ENCODE data around the gene MIA3.

Gene MIA3

DNA sequence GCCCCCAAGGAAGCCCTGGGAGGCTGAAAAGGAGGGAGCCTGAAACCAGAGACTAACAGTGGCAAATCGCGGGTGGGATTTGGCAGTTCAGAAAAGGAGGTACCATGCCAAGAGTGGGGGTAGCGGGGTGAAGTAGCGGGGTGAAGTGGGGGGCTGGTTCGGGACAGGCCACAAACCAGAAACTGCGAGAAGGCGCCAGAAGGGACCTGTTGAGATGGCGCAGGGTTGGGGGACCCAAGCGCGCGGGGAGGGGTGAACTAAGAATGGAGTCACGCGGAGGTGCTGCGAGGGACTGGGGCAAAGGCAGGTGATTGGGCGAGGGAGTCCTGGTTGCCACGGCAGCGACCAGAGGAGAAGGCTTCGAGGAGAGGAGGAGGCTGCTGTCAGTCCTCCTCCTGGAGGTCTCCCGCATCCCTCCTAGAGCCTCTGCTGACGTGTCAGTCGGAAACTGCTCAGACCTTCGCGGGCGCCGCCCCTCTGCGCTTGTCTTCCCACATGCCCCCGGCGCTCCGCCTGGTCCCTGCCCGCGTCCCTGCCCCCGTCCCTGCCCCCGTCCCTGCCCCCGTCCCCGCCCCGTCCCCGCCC is 438 bp upstream of the MIA3 start:
- DNase-seq (ENCODE audit: low read depth in 2 of 3, low spot score in 1 of 3), result peak; percentile 64 to 85 (median 81)

- peak in 1 of 3 donors; percentile 6 for DNase-seq (ENCODE audit: low read depth in 2 of 3, low spot score in 1 of 3)
Measured at GRCh38 chr1:222618880-222619596, 1.1 kb downstream of the MIA3 start.

DNA sequence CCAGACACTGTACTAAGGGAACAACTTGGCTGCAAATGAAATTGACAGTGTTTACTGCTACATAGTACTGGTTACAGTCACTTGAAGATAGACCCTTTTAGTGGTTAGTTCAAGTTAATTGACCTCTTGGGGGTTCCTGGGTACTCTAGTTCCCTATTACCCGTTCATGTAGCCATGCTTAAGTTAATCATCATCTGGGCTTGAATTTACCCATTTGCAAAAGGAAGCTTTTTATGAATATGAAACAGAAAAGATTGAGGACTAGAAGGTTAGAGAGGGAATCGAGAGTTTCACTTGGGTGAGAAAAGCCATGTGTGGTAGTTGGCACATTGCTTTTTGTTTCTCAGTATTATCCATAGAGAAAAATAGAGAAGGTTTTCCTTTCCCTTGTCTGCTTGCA is 2.7 kb downstream of the MIA3 start:
- no peak for DNase-seq (ENCODE audit: low read depth in 2 of 3, low spot score in 1 of 3)

DNA sequence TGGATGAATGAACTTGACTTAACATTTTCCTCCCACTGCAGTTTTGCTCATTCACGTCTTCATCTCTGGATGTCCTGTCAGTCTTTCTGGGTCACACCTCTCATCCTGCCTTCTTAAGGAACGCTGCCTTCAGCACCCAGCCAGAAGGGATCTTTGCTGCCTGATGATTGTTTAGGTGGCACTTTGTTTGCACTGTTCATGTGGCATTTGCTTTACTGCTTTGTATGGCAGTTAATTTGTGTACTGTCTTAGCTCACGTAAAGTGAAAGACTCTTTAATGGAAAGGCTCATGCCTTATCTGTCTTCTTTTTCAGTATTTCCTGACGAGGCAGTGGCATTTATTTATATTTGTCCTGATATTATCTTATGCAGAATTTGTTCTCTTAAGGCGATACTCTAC is 4.9 kb downstream of the MIA3 start:
- DNase-seq (ENCODE audit: low read depth in 2 of 3, low spot score in 1 of 3), result no peak

- DNase-seq (ENCODE audit: low read depth in 2 of 3, low spot score in 1 of 3), result no peak
Measured at GRCh38 chr1:222623458-222623857, 5.6 kb downstream of the MIA3 start.

GRCh38 chr1:222624214-222624613 is 6.3 kb downstream of the MIA3 start:
- no peak for DNase-seq (ENCODE audit: low read depth in 2 of 3, low spot score in 1 of 3)

GRCh38 chr1:222627232-222627631 is 9.3 kb downstream of the MIA3 start:
- no peak for DNase-seq (ENCODE audit: low read depth in 2 of 3, low spot score in 1 of 3)

DNA sequence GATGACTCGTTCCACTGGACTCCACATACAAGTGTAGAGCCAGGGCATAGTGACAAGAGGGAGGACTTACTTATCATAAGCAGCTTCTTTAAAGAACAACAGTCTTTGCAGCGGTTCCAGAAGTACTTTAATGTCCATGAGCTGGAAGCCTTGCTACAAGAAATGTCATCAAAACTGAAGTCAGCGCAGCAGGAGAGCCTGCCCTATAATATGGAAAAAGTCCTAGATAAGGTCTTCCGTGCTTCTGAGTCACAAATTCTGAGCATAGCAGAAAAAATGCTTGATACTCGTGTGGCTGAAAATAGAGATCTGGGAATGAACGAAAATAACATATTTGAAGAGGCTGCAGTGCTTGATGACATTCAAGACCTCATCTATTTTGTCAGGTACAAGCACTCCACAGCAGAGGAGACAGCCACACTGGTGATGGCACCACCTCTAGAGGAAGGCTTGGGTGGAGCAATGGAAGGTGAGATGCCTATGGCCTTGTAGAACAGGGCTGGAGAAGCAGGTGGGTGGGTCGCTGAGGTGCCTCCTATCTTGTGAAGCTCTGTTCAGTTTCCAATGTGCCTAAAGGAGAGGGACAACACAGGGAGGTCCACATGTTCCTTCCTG is 12.1 kb downstream of the MIA3 start:
- DNase-seq (ENCODE audit: low read depth in 2 of 3, low spot score in 1 of 3), result no peak

DNA sequence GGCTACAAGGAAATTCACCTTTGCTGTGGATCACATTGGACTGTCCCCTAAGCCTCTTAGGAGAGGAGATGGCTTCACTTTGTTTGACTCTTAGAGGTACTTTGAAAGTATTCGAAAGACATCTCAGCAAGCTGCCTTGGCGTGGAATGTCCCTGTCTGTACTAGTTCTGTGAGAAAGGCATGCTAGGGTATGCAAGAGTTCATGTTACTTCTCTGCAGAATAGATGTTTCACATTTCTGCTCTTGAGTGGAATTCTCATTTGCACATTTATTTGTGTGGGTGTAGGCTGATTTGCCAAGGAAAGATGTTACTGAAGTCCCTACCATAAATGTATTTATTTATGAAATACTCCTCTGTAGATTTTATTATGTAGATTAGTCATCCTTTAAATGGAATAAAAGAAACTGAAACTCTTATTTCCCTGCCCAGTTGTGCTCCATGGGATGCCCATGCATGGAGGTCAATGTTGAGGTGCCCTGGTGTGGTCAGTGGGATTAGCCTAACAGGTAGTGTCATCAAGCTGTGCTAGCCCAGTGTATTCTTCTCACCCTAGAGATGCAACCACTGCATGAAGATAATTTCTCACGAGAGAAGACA is 13.8 kb downstream of the MIA3 start:
- DNase-seq (ENCODE audit: low read depth in 2 of 3, low spot score in 1 of 3), result no peak

GRCh38 chr1:222632749-222633148 is 14.9 kb downstream of the MIA3 start:
- DNase-seq (ENCODE audit: low read depth in 2 of 3, low spot score in 1 of 3), result no peak

- peak in 2 of 3 donors; percentile 49 to 85 for DNase-seq (ENCODE audit: low read depth in 2 of 3, low spot score in 1 of 3)
Measured at GRCh38 chr1:222634180-222635013, 16.5 kb downstream of the MIA3 start.

DNA sequence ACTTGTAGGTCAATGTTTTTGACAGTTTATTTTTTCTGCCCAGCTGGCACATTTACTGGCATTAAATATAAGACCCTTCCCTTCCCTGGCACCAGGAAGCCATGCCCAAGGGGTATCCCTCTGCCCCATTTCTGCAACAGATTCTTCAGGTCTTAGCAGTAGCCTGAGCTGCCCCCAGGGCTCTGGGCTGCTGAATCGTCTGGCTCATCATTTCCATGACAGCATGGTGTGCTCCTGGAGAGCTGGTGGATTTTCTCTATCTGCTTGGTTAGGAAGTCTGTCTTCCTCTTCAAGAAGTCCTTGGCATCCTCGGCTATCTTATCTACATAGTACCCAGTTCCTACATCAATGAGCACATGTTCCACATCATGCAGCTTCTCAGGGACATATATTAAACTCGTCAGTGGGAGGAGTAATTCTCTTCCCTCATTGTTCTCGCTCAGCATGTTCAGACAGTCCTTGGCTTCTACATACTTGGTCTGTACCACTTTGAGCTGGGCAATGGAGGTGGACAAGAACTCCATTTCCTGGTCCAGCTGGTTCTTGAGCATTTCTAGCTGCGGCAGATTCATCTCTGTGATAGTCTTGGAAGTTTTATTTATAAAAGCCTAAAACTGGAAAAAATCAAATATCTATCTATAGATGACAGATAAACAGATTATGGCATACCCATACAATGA is 23.5 kb downstream of the MIA3 start:
- no peak for DNase-seq (ENCODE audit: low read depth in 2 of 3, low spot score in 1 of 3)

GRCh38 chr1:222642468-222642867 is 24.6 kb downstream of the MIA3 start:
- DNase-seq (ENCODE audit: low read depth in 2 of 3, low spot score in 1 of 3), result no peak

GRCh38 chr1:222643606-222643937 is 25.7 kb downstream of the MIA3 start:
- DNase-seq (ENCODE audit: low read depth in 2 of 3, low spot score in 1 of 3), result peak in 2 of 3 donors; percentile 15 to 21

- peak; percentile 95 to 98 (median 96) for DNase-seq (ENCODE audit: low read depth in 2 of 3, low spot score in 1 of 3)
Measured at GRCh38 chr1:222643938-222644635, 26.2 kb downstream of the MIA3 start.

DNA sequence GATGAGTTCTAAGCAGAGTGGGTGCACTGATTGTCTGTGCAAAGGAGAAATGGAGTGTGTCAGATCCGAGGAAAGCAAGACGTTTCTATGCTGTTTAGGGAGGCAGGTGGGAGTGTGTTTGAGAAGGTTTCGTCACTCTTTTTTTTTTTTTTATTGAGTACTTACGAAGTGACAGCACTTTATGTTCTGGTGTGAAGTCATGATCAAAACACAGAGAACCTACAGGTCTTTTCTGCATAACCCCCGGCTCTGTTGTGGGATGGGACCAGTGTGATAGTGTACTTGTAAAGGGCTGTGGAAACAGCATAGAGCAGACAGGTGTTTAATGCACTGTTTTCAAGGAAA is 26.7 kb downstream of the MIA3 start:
- no peak for DNase-seq (ENCODE audit: low read depth in 2 of 3, low spot score in 1 of 3)

DNA sequence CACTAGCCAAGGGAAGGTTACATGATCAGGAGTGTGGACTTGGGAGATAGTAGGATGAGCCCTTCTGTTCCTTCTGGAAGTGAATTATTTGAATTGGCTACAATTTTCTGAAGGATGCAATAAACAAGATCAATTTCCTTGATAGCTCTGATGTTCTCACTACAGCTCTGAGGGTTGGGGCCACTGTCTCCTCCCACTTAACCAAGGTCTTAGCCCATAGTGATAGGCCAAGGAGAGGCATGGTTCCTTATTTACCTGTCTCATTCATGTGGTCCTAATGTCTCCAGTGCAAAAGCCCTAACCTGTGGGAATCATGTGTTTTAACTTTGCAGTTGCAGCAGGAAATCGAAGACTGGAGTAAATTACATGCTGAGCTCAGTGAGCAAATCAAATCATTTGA is 34.8 kb downstream of the MIA3 start:
- no peak for DNase-seq (ENCODE audit: low read depth in 2 of 3, low spot score in 1 of 3)

DNA sequence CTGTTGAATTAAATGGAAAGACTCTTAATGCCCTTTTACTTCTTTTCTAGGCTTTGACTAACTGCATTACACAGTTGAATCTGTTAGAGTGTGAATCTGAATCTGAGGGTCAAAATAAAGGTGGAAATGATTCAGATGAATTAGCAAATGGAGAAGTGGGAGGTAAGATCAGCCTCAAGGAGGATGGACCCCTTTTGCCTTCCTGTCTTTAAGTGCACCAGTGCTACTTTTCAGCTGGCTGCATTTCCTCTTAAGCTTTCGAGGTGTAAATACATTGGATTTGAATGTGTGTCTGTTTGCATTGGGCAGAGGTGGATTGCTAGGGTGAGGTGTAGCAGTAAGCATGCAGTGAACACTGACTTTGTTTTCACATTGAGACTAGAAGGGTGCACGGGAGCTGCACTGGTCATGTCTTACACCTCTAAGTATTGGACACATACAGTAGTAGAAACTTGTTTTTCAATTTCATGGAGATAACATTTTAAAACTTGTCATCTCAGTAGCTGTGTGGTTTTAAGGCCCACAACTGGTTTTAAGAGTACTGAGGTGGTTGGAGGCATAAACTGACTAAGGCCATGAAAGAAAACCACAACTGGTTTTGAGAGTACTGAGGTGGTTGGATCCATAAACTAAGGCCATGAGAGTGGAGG is 35.4 kb downstream of the MIA3 start:
- no peak for DNase-seq (ENCODE audit: low read depth in 2 of 3, low spot score in 1 of 3)

DNA sequence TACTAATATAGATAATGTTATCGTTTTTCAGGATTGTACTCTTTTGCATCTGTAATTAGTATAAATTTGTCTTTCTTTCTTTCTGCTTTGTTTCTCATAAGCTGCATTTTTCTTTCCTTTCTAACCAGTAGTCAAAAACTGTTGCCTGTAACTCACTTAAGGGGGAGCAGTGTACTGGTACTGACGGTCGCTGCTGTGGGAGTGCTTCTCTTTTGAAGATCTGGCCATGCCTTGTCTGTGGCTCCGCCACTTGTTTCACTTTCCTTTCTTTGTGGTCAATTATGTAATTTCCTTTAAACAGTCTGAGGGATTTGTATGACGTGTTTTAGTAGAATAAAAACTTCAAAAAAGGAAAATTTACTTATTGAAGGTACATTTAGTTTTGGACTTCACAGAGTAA is 37.0 kb downstream of the MIA3 start:
- DNase-seq (ENCODE audit: low read depth in 2 of 3, low spot score in 1 of 3), result peak; percentile 43 to 50 (median 49)
